ENCODE results near the gene VTCN1.

VTCN1 gene

DNA sequence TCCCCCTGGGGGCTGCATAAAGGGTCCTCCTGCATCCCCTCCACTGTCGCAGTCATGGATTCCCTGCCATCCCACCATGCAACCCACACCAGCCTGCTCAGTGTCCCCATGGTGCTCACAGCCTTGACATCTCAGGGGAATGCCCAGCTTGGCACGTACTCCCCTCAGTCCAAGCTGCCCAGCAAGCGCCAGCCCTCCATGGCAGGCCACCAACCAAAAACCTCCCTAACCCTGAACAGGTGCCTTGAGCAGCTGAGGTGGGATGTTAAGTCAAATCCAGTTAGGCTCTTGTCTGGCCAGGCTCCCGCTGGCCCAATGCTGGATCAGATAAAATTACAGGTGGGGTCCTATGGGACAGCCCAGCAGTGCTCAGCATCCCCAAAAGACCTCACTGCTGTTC lies 341 bp downstream of the VTCN1 start:
- in situ Hi-C loops (cut with MboI; ENCODE audit: low sequenced_read_pairs), result no loop called here

DNA sequence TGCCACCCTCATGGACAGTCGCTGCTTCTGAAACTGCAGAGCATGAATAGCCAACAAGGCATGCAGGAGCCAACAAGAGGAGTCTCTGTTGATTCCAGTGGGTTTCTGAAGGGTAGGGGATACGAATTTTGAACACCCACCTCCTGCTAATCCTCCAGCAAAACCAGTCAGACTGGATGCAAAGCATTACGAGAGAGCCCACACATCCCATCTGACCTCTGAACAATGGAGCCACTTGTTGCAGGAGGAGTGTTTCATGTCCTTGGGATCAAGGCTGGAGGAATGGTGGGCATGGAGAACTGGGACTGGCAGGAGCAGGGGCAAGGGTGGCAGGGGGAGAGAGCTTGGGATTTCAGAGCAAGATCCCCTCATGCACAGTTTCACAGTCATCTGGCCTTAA lies 1.6 kb downstream of the VTCN1 start:
- in situ Hi-C loops (cut with MboI; ENCODE audit: low sequenced_read_pairs), result no loop called here

DNA sequence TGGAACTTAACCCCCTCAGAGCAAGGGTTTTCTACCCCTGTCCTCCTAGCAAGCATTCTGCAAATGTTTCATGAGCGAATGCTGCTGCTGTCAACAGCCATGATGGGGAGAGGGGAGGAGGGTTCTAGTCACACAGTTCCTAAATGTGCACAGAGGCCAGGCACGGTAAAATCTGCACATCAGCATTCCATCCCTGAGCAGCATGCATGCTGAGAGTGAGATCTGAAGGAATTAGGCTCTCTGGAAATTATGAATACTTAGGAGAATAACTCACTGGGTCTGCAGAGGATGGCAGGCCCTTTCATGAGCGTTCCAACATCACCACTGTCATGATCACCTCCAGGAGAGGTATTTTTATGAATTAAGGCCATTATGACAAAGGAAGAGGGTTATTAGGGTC lies 2.1 kb downstream of the VTCN1 start:
- in situ Hi-C loops (cut with MboI; ENCODE audit: low sequenced_read_pairs), result no loop called here

DNA sequence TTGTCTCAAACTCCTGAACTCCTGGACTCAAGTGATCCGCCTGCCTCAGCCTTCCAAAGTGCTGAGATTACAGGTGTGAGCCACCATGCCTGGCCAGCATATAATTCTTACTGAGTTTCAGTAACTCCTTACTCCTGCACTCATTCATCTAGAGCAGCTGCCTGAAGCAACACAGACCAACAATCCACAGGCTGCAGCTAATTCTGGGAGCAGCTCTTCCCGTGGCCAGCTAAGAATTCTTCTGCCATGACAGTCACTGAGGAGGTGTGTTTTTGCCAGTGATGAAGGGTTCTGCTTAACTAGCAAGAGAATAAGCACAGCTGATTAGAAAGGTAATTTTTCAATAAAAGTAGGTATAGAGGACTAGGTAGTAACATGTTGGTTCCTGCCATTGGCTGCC lies 5.4 kb downstream of the VTCN1 start:
- in situ Hi-C loops (cut with MboI; ENCODE audit: low sequenced_read_pairs), result no loop called here

DNA sequence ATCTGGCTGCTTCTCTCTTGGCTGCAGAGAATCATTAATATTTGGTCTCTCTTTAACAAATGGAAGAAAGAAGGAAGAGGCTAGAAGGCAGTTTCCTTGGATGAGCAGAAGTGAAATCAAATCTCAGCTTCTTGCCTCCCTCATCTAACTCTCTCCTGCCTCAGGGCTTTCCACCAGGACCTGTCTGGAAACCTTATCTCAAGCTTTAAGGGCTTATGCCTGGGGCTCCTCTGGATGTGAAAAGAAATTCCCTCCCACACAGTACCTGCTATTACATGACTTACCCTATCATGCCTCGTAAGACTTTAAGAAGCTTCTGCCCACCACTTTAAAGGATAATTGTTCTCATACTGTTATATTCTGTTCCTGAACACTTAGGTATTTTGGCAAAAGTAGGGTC lies 8.9 kb downstream of the VTCN1 start:
- in situ Hi-C loops (cut with MboI; ENCODE audit: low sequenced_read_pairs), result no loop called here

DNA sequence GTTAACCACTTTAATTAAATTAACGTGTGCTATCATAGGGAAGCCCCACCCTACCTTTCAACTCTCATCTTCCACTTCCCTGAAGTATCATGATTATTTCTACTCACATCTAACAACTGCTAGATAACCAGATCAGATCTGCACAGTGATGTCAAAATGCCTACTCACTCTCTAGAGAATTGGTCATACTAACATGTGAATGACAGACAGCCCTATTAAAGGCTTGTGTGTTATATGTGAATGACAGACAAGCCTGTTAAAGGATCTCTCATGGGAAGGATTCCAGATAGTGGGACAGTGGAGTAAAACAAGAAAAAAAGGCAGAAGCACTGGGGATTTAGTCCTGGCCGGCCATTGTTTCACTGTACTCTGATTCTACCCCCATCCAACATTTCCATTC lies 12.6 kb downstream of the VTCN1 start:
- in situ Hi-C loops (cut with MboI; ENCODE audit: low sequenced_read_pairs), result no loop called here

DNA sequence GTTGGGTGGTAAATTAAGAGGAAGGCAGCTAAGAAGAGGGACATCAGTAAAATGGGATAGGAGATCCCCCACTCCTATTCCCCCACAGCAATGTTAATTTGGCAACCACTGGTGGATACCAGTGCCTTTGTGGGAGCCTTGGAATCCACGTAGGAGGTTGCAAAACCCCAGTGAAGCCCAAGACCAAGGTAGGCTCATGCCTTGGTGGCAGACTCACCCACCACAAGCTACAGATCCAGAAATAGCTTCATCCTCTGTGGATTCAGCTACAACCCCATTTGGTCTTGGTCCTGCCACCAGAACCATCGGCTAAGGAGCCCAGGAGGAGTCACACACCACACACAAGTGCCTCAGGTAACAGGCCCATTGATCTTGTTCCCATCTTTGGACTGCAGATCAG lies 21.0 kb downstream of the VTCN1 start:
- in situ Hi-C loops (cut with MboI; ENCODE audit: low sequenced_read_pairs), result no loop called here

DNA sequence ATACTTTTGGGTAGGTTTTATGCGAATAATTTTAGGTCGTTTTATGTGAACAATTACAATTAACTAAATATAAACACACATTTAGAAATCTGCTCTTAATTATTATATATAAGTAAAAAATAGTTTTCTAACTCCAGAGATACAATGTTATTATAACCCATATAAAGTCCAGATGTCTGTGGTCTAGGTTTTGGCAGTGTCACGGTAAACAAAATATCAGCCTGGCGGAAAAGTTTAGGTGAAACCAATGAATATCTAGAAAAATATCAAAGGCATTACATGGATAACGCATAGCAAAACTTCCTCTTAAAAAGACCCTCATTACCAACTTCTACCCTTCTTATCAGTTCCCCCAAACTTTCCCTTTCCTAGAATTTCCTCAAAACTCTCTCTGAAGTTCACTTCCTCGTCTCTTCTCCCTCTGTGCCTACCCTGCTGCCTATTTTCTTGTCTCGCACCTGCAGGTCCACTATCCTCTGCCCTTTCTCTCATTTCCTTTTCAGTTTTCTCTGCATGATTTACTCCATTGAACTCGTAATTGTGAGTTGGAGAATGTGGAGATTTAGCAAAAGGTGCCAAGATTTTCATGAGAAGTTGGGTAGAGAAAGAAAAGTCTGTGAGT lies 21.8 kb downstream of the VTCN1 start:
- in situ Hi-C loops (cut with MboI; ENCODE audit: low sequenced_read_pairs), result no loop called here

DNA sequence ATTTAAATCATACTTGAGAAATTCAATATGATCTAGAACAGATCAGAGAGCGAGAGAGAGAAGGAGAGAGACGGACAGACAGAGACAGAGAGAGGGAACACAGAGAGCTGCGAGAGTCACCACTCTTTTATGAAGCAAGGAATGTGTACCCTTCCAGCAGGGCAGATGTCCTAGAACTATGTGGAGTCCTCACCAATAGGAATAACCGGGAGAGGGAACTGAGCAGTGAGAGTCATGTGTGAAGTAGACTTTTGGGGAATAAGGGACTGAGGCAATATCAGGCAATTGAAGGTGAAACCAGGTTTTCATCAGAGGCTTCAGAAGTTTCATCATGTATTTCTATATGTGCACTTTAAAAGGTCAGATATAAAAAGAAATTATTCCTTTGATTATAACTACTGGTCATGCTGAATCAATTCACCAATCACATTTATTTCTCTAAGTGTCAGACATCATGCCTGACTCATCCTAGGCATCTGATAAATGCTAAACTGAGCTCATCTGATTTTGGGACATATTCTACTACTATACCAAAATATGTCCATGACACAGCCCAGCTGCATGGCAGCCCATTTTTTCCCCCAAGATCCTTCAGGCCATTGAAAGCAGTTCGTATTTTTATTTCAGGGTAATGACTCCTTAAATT lies 22.4 kb downstream of the VTCN1 start:
- in situ Hi-C loops (cut with MboI; ENCODE audit: low sequenced_read_pairs), result no loop called here

DNA sequence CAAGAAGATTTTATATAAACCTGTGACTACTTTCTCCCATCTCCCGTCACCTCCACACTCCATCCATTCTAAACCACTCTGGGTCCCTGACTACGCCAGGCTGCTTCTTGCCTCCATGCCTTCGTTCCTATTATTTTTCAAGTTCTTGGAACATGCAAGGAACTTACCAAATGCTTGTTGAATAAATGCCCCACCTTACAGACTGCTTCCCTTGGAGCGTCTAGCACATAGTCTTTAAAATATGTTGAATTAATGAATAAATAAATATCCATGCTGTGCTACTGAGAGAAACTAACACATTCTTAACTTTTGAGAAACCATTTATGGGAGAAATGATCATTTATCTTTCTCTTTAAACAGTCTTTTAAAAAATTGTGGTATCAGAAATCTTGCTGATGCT lies 27.6 kb downstream of the VTCN1 start:
- in situ Hi-C loops (cut with MboI; ENCODE audit: low sequenced_read_pairs), result no loop called here

DNA sequence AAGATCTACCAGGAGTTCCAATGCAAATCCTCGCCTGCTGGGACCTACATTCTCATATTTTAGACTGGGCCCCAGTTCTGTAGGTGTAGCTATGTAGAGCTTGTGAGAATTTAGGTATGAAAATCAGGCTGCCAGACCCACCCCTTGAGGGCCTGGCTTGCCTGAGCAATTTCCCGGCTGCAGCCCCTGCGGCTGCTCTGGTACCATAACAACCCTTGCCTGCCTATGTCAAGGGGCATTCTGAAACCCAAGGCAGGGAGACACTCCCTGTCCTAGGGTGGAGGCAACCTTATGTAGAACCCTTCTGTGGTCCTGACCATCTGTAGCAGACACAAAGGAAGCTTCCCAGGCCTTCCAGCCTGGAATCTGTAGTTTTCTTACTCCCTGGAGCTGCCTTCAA lies 28.4 kb downstream of the VTCN1 start:
- in situ Hi-C loops (cut with MboI; ENCODE audit: low sequenced_read_pairs), result no loop called here

DNA sequence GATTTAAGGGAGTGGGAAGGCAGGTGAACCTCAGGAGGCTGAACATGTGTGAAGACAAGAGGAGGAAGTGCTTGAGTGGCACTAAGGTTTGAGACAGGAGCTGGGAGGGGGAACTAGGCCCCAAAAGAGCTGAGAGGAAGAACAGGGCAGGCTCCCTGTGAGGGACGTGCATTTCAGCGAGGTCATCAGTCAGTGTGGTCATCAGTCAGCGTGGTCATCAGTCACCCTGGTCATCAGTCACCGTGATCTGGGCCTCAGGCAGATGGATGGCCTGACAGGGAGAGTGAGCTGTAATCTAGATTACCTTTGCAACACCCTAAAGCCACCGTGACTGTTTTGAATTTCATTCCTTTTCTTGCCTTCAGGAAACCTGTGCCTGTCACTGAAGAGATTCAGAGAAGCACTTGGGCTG lies 29.1 kb downstream of the VTCN1 start:
- in situ Hi-C loops (cut with MboI; ENCODE audit: low sequenced_read_pairs), result no loop called here

DNA sequence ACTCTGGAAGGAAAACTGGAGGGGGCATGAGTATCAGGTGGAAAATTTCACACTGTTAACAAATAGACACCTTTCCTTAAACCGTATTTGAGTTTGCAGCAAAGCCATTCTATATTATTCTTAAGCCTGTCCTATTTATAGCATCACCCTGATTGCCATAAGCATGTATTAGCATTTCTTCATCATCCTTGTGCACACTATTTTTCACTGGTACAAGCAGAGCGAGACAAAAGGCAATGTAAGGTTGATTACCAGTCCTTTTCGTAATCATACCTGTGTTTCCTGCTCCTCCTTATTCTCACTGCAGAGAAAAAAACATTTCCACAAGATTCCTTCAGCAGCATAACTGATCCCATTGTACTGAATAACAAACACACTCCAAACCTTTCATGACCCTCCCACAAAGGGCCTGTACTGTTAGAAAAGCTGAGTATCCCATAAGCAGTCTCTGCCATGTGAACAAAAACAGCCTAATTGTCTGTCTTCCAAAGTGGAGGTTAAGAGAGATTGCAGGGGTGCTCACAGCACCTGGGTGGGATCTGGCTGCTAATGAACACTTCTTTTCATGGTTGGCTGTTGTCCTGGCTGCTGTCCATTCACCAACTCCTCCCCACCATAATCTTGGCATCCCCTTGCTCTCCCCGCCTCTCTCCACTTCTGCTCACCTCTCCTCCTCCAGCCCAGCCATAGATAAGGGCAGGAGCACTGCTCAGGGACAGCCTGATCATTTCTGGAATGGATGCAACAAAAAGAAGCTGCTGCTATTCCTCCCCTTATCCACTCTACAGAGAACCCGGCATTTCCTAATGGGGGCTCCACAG lies 30.4 kb downstream of the VTCN1 start:
- in situ Hi-C loops (cut with MboI; ENCODE audit: low sequenced_read_pairs), result no loop called here

DNA sequence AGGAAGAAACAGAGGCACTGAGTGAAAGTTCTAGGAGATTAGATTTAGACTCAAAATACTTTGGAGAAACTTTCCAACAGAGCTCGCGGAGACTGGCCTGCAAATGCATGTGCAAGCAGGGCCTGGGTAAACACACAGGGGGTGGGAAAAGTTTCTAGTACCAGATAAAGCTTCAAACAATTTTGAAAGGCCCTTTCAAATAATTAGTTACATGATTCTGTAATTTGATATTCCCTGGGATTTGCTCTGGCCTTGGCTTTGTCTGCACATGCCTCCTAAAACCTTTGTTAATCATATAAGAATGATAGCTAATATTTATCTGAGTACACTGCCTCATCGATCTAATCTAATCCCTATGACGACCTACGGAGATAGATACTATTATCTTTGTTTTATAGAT lies 31.3 kb downstream of the VTCN1 start:
- in situ Hi-C loops (cut with MboI; ENCODE audit: low sequenced_read_pairs), result no loop called here

DNA sequence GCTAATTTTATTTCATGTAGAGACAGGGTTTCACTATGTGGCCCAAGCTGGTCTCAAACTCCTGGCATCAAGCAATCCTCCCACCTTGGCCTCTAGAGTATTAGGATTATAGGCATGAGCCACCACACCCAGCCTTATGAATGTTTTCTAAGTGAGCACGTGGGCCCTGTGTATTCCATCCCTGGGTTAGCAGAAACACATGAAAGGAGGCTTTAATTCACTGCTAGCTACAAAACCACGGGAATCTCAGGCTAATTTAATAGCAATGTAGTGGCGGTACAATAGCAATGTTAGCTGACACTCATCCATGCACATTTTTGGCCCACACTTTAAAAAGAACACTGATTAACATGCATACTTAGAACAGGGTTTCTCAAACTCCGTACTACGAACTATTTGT lies 32.0 kb downstream of the VTCN1 start:
- in situ Hi-C loops (cut with MboI; ENCODE audit: low sequenced_read_pairs), result no loop called here

DNA sequence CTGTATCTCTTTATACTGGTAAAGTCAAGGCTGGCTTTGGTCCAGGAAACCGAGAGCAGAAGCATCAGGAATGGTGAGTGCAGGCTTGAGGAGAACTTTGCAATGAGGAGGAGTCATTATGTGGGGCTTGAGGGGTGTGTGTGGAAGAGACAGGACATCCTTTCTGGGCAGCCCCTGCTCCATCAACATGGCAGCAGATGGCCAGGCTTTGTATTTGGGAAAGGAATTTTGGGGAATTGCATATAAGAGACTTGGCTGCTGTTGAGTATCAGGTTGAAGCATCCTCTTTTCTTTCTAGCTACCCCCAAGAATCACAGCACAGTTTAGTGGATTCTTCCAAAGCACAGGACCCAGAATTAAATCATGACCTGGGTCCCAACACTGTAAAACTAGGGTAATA lies 33.4 kb downstream of the VTCN1 start:
- in situ Hi-C loops (cut with MboI; ENCODE audit: low sequenced_read_pairs), result no loop called here

DNA sequence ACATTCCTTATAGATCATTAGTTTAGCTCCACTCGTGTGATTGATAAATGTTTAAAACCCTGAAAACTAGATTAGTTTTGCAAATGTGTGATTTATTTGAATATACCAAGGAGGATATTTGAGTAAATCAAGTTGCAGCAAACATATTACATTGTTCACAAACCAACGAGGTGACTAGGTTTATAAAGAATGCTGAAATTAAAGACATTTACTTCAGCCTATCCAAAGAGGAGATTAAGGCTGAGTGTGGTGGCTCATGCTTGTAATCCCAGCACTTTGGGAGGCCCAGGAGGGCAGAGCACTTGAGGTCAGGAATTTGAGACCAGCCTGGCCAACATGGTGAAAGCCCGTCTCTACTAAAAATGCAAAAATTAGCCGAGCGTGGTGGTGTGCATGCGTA lies 34.1 kb downstream of the VTCN1 start:
- in situ Hi-C loops (cut with MboI; ENCODE audit: low sequenced_read_pairs), result no loop called here

DNA sequence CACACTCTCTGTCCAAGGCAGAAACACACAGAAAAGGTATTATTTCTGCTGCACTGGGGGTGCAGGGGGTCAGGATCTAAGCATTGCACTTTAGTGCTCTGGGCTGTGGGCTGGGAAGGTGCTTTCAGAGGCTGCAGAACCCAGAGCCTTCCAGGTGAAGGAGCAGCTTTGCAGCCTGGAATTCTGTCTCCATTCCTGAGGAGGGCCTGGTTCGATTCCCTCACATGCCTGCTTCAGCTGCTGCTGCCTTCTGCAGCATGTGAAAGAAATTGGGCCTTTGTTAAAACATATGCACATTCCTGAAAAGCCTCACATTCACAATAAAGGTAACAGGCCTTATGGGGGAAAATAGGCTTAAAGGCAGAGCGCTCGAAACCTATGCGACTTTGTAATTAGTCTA lies 35.9 kb downstream of the VTCN1 start:
- in situ Hi-C loops (cut with MboI; ENCODE audit: low sequenced_read_pairs), result no loop called here

DNA sequence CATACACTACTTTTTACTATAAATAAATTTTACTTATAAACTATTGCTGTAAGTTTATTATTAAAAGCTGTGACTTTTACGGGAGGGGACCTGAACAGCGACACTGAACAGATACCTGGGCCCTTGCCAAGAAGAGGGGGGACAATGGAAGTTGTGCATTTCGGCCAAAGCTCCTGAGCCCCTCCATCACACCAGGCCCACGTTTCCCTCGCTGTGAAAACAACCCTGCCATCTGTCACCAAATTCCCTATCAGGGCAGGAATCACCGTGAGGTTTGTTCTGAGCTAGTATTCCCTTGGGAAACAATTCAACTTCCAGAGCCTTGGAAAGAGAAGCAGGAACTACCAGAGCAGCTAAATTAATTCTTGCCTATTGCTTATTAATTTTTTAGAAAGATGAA lies 37.0 kb downstream of the VTCN1 start:
- in situ Hi-C loops (cut with MboI; ENCODE audit: low sequenced_read_pairs), result no loop called here

DNA sequence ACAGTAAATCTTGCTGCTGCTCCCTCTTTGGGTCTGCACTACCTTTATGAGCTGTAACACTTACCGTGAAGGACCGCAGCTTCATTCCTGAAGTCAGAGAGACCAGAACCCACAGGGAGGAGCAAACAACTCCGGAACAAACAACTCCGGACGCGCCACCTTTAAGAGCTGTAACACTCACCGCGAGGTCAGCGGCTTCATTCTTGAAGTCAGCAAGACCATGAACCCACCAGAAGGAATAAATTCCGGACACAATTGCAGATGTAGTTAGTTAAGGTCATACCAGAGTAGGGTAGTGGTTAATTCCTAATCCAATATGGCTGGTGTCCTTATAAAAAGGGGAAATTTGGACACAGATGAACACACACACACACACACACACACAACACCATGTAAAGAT lies 37.7 kb downstream of the VTCN1 start:
- in situ Hi-C loops (cut with MboI; ENCODE audit: low sequenced_read_pairs), result no loop called here

DNA sequence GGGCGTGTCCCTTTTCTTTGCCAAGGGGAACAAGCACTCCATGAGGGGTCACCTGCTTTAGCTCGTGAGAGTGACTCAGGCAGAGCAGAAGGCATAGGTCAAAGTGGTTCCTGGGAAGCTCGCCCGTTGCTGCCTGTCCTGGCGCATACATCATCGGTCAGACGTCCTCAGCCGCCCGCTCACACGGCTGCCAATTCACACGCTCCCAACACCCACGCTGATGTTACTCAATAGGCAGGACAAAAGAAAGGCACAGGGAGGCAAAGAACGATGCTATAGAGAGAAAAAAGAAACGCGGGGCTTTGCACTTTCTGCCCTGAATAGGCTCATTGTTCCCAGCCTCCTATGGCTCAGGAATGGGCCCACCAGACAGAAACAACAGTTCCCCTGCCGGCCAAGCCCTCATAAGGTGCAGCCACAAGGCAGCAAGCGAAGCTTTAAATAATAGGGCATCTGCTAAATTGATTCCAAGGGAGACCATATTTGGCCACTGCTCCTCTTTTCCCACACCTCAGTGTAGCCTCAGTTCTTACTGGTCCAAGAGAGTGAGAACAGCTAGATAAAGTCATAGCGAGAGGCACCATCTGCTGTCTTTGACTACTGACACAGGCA lies 38.7 kb downstream of the VTCN1 start:
- in situ Hi-C loops (cut with MboI; ENCODE audit: low sequenced_read_pairs), result no loop called here
